Epithelial cell of esophagus (primary cell): ENCODE measurements around the gene VPS37C.
"Not testable (repeated sequence)": the region's sequence is repeated elsewhere in the genome, so short reads cannot be mapped to it uniquely, and the experiment has no call there.

Source experiments
- DNase-seq: peaks from one replicate; pipeline ENCODE4 v3.0.0; 2010; ENCODE audit warnings: low read depth
- H3K4me3 ChIP-seq: 2 replicates; pipeline ENCODE4 v1.5.1; 2011; ENCODE audit warnings: mild to moderate bottlenecking, low read length, control low read depth
- CTCF ChIP-seq: IDR thresholded peaks from 2 replicates; pipeline ENCODE4 v1.5.1; 2011; ENCODE audit warnings: low read depth, mild to moderate bottlenecking, low read length, control low read depth, inconsistent platforms; ENCODE audit not compliant: insufficient read depth; ENCODE audit errors: missing control alignments

Gene VPS37C

GRCh38 chr11:61186504-61186903 lies 25.3 kb upstream of the VPS37C start:
- no peak for DNase-seq
- H3K4me3 ChIP-seq, result no peak overlapping the region
- TF ChIP-seq CTCF, result no peak

- H3K4me3 ChIP-seq, result no peak overlapping the region
- DNase-seq, result no peak
- TF ChIP-seq CTCF, result no peak
These were observed 22.4 kb upstream of the VPS37C start for GRCh38 chr11:61183645-61184044.

- H3K4me3 ChIP-seq, result no peak overlapping the region
- DNase-seq, result no peak
- TF ChIP-seq CTCF, result no peak
These were observed 20.3 kb upstream of the VPS37C start for GRCh38 chr11:61181489-61181888.

GRCh38 chr11:61180205-61180604 lies 19.0 kb upstream of the VPS37C start:
- DNase-seq, H3K4me3 ChIP-seq: not testable (repeated sequence)

GRCh38 chr11:61176446-61176845 lies 15.2 kb upstream of the VPS37C start:
- TF ChIP-seq CTCF, result no peak
- DNase-seq, result no peak
- H3K4me3 ChIP-seq, result no peak overlapping the region

GRCh38 chr11:61174949-61175348 lies 13.7 kb upstream of the VPS37C start:
- H3K4me3 ChIP-seq, result no peak overlapping the region

GRCh38 chr11:61174273-61174672 lies 13.0 kb upstream of the VPS37C start:
- TF ChIP-seq CTCF, result no peak
- no peak for DNase-seq
- no peak overlapping the region for H3K4me3 ChIP-seq

More at GRCh38 chr11:61174949-61175348, 13.7 kb upstream of the VPS37C start:
- TF ChIP-seq CTCF, result no peak
- no peak for DNase-seq

- TF ChIP-seq CTCF, result no peak
- peak; percentile 8 for DNase-seq
- no peak overlapping the region for H3K4me3 ChIP-seq
These were observed 12.2 kb upstream of the VPS37C start for GRCh38 chr11:61173456-61173855.
